ENCODE results near the gene IFITM1. TPM values are rescaled to one million over a fixed set of nuclear protein-coding genes. Genes with fewer than 3 reads are reported as not detected.
"Not testable (repeated sequence)": the region's sequence is repeated elsewhere in the genome, so short reads cannot be mapped to it uniquely, and the experiment has no call there.

Gene IFITM1
- total RNA-seq, 2 experiments from 2014 or later = 296 to 304 TPM

DNA sequence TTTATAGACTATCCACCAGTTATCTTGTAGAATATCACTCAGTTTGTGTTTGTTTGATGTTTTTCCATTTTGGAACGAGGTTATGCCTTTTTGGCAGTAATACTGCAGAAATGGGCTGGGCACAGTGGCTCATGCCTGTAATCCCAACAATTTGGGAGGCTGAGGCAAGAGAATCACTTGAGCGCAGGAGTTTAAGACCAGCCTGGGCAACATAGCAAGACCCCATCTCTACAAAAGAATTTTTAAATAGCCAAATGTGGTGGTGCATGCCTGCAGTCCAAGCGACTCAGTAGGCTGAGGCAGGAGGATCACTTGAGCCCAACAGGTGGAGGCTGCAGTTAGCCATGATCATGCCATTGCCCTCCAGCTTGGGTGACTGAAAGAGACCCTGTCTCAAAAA is 32.7 kb downstream of the IFITM1 start:
- ATAC-seq = no peak
- Mint-ChIP-seq H3K27ac (no peak overlapping the region), H3K4me1 (ENCODE audit: low read depth) (peaks cover 19% of the 10 kb centered on the region), H3K9me3 (peaks cover 4% of the 10 kb centered on the region), H3K27me3 (no peaks in the 10 kb centered on the region), H3K4me3 (no peak overlapping the region), H3K36me3 (ENCODE audit: low read depth) (no peaks in the 10 kb centered on the region)
- CTCF ChIA-PET = interaction anchor here (0.9 kb wide), 1 partner anchor 96 kb away, joined by 3 read pairs; no protein-coding TSS in a partner anchor
- TF ChIP-seq CTCF (IDR thresholded peaks at IDR 0.05) = no peak
- POLR2A ChIA-PET = interaction anchor here (0.7 kb wide), 1 partner anchor 269 kb away, joined by 3 read pairs; the partner anchor contains the start of gene IRF7
- intact Hi-C loops (cut with micrococcal nuclease) = no loop called here
- DNase-seq = no peak

- H3K27me3 Mint-ChIP-seq; H3K9me3 Mint-ChIP-seq; H3K36me3 Mint-ChIP-seq (ENCODE audit: low read depth); intact Hi-C loops (cut with micrococcal nuclease); DNase-seq; H3K27ac Mint-ChIP-seq; ATAC-seq; H3K4me3 Mint-ChIP-seq: not testable (repeated sequence)
- ChIA-PET POLR2A (interaction anchor here (1.1 to 1.2 kb wide), 2 partner anchors 9 to 33 kb away, joined by 3 to 4 read pairs; no protein-coding TSS in a partner anchor), CTCF (interaction anchor here (1.1 to 1.5 kb wide), 2 partner anchors 9 to 44 kb away, joined by 6 read pairs; no protein-coding TSS in a partner anchor)
- H3K4me1 Mint-ChIP-seq (ENCODE audit: low read depth) = peaks cover 38% of the 10 kb centered on the region
Observed at GRCh38 chr11:349270-349954, 35.6 kb downstream of the IFITM1 start.

- intact Hi-C loops (cut with micrococcal nuclease); POLR2A ChIA-PET; H3K27me3 Mint-ChIP-seq; H3K36me3 Mint-ChIP-seq (ENCODE audit: low read depth); ATAC-seq; CTCF ChIA-PET; DNase-seq; H3K9me3 Mint-ChIP-seq; H3K27ac Mint-ChIP-seq; H3K4me3 Mint-ChIP-seq: not testable (repeated sequence)
- peaks cover 40% of the 10 kb centered on the region for H3K4me1 Mint-ChIP-seq (ENCODE audit: low read depth)
Observed at GRCh38 chr11:350033-350722, 36.3 kb downstream of the IFITM1 start.

DNA sequence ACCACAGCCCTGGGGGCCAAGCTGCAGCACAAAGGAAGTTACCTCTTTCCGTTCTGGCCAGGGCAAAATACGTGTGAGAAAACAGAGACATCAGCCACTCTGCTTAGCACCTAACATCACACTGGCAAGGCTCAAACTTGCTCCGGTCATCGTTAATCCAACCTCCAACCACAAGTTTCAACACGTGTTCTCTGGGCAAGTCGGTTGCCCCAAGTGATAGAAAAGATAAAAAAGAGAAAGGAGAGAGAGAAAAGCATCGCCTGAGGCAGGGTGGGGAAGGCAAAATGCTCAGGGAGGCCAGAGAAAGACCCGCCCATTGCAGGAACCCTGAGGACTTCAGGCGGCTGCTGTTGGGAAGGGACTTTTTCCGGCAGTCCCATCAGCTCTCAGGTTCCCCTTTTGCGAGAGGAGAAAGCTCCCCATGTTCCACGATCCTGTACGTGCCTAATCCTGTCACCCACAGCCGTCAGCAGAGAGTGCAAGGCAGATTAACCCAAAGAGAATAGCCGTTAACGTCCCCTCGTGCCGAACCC is 36.9 kb downstream of the IFITM1 start:
- CTCF ChIA-PET = no interaction called here
- H3K4me1 Mint-ChIP-seq (ENCODE audit: low read depth) = peaks cover 43% of the 10 kb centered on the region
- POLR2A ChIA-PET = no interaction called here
- no peaks in the 10 kb centered on the region for H3K9me3 Mint-ChIP-seq
- H3K27me3 Mint-ChIP-seq = no peaks in the 10 kb centered on the region
- DNase-seq (no peak), ATAC-seq (no peak)
- H3K4me3 Mint-ChIP-seq = no peak overlapping the region
- H3K36me3 Mint-ChIP-seq (ENCODE audit: low read depth) = no peaks in the 10 kb centered on the region
- no peak for TF ChIP-seq CTCF (IDR thresholded peaks at IDR 0.05)
- peak overlapping the region; percentile 35 for H3K27ac Mint-ChIP-seq
- intact Hi-C loops (cut with micrococcal nuclease) = no loop called here

DNA sequence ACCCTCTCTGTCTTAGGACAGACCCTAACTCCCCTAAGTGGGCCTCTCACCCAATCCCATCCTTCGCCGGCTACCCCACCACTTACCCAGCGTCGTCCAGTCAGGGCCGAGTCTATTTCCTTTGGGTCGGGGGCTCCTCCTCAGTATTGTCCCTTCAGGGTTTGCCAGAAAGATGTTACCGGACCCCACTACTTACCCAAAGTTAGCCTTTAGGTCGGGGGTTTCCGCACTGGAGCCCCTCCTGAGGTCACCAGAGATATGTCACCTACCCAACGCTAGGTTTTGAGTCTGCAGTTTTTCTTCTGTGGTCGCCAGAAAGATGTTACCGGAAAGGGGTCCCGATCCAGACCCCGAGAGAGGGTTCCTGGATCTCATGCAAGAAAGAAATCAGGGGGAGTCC is 37.6 kb downstream of the IFITM1 start:
- POLR2A ChIA-PET = no interaction called here
- CTCF ChIA-PET = no interaction called here
- Mint-ChIP-seq H3K27ac (no peak overlapping the region), H3K9me3 (no peaks in the 10 kb centered on the region), H3K27me3 (no peaks in the 10 kb centered on the region), H3K4me1 (ENCODE audit: low read depth) (peaks cover 43% of the 10 kb centered on the region), H3K36me3 (ENCODE audit: low read depth) (no peaks in the 10 kb centered on the region), H3K4me3 (no peak overlapping the region)
- no peak for ATAC-seq
- intact Hi-C loops (cut with micrococcal nuclease) = no loop called here
- TF ChIP-seq CTCF (IDR thresholded peaks at IDR 0.05) = no peak
- no peak for DNase-seq
